HG02763 (cell line): ENCODE results near the gene SCGN.
"Not testable (repeated sequence)": the region's sequence is repeated elsewhere in the genome, so short reads cannot be mapped to it uniquely, and the experiment has no call there.

Experiments
- ATAC-seq: cut with Tn5 transposase; IDR thresholded peaks from one replicate; pipeline ENCODE4 v1.9.1; 2021; ENCODE audit warnings: mild to moderate bottlenecking, moderate library complexity; ENCODE audit not compliant: unreplicated experiment

The SCGN gene

DNA sequence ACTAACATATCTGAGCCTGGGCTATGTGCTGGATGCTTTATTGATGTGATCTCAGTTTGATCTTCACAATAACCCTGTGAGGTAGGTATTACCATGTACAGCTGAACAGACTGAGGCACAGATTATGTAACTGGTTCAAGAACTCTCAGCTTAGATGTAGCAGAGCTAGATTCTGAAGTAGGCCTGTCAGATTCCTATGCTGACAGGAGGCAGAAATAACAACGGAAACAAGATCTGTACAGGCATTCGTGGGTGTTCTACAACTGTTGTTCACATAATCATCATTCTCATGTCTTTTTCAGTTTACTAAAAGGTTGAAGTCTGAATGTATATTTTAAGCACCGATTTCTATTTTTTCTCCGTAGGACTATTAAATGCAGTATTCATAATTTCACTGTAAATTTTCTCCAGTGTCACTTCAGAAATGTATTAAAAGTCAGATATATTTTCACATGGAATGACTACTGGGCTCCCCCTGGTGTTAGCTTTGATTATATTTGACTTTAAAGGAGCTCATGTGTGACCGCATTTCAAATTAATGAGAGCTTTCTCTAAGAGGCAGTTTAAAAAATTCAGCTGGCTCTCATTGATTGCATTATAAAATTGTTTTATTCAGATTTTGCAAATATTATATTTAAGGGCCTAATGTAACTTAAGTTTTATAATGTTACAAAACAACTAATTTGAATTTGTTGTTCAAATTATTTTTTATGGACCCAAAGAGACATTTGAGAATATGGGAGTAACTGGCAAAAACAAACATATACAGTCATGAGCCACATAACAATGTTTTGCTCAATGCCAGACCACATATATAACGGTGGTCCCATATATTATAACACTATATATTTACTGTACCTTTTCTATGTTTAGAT is 66.1 kb downstream of the SCGN start:
- ATAC-seq: no peak

DNA sequence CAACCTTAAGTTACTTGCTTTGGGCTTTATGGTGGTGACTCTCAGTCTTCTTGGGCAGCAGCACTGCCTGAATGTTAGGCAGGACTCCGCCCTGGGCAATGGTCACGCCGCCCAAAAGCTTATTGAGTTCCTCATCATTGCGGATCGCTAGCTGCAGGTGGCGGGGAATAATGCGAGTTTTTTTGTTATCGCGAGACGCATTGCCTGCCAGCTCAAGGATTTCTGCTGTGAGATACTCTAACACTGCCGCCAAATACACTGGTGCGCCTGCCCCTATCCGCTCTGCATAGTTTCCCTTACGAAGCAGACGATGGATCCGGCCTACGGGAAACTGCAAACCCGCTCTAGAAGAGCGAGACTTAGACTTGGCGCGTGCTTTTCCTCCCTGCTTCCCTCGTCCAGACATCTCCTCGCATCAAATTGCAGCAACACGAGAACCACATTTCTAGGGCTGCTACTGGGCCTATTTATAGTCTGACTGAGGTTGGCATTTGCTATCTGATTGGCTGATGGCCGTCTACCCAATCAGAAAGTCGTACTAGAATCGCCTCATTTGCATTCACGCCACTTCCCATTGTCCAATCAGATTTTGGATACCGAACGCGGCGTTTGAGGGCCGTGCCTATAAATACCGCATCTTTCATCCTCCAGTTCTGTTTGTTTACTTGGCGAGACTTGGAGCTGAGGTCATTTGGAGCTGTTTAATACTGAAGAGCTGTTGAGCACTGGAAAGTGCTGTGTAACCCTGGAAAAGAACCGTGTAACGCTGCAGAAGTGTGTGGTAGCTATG is 74.3 kb downstream of the SCGN start:
- ATAC-seq: no peak

DNA sequence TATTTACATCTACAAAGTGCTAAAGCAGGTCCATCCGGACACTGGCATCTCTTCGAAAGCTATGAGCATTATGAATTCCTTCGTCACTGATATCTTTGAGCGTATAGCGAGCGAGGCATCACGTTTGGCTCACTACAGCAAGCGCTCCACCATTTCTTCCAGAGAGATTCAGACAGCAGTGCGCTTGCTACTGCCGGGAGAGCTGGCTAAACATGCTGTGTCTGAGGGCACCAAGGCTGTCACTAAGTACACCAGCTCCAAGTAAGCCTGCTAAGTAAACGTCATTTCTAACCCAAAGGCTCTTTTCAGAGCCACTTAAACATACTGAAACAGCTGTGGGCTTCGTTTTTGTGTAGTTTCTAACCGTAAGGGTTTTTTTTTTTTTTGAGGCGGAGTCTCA is 75.0 kb downstream of the SCGN start:
- ATAC-seq: no peak

DNA sequence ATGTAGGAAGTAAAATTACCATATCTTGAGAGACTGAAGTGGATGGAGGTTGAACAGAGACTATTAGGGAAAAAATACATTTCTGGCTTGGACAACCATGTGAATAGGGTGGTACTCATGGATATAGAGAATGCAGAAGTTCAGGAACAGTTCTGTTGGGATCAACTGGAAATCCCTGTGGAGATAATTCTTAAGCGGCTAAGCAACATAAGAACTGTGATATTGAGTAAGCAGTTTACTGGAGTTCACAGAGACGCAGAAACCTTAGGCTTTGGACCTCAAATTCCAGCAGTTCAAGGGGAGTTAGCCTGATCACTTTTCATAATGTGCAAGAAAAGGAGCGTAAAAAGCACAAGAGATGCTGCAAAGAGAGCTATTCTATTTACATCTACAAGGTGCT is 78.9 kb downstream of the SCGN start:
- no peak for ATAC-seq

DNA sequence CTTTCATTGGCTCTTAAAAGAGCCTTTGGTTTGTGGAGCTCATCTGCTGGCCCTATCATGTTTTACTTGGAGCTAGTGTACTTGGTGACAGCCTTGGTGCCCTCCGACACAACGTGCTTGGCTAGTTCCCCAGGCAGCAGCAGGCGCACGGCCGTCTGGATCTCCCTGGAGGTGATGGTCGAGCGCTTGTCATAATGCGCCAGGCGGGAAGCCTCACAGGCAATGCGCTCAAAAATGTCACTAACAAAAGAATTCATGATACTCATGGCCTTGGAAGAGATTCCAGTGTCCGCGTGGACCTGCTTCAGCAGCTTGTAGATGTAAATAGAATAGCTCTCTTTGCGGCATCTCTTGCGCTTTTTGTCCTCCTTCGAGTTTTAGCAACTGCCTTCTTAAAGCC is 79.7 kb downstream of the SCGN start:
- ATAC-seq: no peak

DNA sequence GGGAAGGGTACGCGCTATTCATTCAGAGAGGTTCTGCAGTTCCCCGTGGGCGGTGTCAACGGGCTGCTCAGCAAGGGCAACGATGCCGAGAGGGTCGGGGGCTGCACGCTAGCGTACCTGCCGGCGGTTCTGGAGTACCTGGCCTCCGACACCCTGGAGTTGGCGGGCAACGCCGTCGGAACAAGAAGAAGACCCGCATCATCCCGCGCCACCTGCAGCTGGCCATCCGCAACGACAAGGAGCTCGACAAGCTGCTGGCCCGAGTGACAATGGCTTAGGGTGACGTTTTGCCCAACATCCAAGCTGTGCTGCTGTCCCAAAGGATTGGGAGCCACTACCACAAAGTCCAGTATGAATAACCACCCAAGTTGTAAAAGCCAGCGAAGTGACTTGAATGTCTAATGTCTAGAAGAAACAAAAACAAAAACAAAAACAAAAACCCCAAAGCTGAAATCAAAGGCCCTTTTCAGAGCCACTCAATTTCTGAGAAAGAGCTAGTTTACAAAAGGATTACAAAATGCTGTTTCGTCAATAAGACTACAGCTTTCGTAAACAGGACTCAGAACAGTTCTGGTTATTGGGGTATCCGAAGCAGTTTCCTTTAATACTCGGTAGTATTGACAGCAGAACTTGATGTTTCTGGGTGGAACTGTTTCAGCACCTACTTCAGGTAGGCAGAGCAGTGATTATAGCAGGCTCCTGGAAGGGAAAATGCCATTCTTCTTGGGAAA is 80.6 kb downstream of the SCGN start:
- ATAC-seq: no peak

DNA sequence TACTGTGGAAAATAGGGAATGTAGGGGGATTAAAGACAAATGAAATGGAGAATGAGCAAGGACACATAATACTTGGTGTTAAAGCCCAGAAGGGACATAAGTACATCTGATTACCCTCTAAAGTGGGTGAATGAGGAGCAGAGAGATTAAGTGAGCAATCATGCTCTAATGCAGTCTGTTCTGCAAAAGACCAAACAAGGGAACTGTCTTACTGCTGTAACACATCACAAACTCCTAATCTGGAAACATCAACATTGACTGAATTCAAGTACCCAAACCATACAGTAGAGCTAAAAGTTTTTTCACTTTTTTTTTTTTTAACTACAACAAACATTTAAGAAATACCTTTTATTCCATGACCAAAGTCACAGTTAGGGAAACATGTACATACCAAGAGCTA is 83.2 kb downstream of the SCGN start:
- no peak for ATAC-seq

DNA sequence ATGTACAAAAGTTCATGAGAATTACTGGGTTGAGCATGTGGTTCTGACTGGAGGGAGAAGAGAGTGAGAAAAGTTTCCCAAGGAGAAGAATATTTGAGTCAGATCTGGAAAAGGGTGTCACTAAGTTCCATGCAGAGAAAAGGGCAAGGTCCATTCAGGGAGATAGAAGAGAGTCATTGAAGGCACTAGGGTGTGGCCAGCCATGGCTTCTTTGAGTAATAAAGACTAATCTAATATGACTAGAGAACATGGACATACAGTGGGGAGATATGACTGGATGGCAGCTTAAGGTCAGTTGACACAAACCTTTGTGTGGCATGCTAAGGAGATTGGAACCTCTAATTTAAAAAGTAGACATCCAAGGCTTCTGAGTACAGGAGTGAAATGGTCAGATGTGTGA is 91.9 kb downstream of the SCGN start:
- no peak for ATAC-seq

DNA sequence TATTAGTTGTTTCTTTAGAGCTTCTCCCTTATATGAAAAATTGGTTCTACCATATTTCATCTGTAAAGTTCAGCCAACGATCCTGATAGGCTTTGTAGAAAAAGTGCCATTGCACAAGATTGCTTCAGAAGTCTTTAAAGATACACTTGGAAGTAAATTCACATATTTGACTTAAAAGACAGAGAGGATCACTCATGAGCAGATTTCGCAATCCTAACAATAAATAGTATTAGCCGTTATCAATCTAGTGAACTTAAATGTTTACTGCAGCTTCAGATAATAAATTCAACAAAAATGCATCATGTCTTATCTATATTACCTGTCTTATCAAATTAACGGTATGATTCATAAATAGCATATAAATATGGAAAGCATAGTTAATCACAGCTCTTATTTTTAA is 93.8 kb downstream of the SCGN start:
- no peak for ATAC-seq

DNA sequence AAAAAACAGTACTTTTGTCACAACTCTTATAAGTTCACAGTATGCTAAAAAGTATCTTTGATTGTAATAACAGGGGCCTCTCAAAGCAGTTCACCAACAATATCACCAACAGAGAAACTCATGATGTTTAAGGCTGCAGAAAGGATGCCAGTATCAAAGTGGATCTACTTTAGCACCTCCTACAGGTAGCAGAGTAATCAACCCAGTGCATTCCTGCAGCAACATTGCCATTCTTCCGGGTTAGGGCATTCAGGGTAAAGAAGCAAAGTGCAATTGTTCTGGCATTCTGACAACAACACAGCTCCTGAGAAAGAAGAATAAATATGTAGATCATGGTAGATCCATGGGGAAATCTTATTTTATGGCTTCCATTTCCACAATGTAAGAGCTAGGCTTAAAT is 95.0 kb downstream of the SCGN start:
- no peak for ATAC-seq

DNA sequence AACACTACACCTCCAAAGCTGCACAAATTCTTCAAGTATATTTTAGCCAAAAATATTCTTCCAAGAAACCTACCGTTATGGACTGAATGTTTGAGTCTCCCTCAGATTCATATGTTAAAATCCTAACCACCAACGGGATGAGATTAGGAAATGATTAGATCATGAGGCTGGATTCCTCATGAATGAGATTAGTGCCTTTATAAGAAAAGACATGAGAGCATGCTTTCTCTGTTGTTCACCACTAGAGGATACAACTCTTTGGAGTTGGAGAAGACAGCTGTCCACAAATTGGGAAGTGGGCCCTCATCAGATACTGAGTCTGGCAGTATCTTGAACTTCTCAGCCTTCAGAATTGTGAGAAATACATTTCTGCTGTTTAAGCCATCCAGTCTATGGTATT is 95.5 kb downstream of the SCGN start:
- no peak for ATAC-seq

DNA sequence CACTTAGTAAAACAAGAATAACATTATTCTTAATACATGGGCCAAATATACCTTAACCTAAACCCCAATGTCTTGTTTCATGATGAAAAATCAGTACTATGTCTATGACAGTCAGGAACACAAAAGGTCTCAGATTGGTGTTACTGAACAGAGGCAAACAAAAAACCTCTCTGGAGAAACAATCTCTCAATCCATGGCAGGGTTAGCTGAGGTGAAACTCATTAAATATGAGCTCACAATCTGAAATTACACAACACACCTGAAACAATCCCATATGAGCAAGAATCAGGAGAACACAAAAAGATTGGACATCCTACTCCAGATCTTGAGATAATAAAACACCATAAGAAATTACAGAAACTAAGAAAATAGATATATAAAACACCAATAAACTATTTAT is 96.0 kb downstream of the SCGN start:
- ATAC-seq: no peak

DNA sequence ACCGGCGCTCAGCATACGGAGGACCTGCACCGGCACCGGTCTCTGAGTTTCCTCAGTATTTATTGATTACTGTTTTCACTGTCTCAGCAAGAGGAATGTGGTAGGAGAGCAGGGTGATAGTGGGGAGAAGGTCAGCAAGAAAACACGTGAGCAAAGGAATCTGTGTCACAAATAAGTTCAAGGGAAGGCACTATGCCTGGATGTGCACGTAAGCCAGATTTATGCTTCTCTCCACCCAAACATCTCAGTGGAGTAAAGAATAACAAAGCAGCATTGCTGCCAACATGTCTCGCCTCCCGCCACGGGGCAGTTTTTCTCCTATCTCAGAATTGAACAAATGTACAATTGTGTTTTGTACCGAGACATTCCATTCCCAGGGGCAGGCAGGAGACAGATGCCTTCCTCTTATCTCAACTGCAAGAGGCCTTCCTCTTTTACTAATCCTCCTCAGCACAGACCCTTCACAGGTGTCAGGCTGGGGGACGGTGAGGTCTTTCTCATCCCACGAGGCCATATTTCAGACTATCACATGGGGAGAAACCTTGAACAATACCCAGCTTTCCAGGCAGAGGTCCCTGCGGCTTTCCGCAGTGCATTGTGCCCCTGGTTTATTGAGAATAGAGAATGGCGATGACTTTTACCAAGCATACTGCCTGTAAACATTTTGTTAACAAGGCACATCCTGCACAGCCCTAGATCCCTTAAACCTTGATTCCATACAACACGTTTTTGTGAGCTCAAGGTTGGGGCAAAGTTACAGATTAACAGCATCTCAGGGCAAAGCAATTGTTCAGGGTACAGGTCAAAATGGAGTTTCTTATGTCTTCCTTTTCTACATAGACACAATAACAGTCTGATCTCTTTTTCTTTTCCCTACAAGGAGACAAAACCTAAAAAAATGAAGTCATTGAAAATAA is 96.8 kb downstream of the SCGN start:
- ATAC-seq: not testable (repeated sequence)

DNA sequence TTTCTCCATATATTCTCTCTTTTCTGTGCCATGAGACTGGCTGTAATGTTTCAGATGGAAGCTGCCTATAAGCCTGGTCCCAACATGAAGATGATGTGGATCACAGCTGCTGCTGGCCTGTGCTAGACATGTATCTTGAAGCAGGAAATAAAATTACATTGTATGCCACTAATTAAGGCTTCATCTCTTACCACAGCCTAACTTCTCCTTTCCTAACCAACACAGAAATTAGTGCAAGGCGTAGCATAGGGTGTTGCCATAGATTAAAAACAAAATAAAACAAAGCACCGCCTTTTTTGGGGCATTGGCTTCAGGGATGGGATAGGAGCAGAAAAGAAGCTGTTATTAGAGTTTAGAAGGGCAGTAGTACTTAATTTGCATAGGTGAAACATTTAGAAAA is 97.8 kb downstream of the SCGN start:
- ATAC-seq: no peak

DNA sequence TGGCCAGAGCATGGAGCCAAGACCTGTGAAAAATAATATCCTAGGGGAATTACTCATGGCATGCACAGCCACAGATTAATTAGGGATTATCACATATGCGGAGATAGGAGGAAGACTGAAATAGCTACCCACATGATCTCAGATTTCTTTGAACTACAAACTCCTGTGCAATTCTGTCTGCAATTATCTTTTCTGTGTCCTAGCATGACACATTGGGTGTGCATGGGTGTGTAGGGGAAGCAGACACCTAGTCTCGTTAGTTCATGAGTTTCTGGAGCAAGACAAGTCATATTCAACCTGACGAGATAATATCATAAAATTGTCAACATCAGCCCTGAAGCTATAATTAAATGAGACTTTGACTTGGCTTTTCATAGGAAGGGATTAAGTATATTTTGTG is 98.9 kb downstream of the SCGN start:
- no peak for ATAC-seq
